DMS114 treated with DMSO at 0.1 percent for 48 hours (cell line): ENCODE measurements around the gene TEX29.

Experiments
- DNase-seq: peaks from one replicate; lab custom pipeline; 2025; ENCODE audit not compliant: unreplicated experiment; lab: John Stamatoyannopoulos, UW

Gene TEX29

DNA sequence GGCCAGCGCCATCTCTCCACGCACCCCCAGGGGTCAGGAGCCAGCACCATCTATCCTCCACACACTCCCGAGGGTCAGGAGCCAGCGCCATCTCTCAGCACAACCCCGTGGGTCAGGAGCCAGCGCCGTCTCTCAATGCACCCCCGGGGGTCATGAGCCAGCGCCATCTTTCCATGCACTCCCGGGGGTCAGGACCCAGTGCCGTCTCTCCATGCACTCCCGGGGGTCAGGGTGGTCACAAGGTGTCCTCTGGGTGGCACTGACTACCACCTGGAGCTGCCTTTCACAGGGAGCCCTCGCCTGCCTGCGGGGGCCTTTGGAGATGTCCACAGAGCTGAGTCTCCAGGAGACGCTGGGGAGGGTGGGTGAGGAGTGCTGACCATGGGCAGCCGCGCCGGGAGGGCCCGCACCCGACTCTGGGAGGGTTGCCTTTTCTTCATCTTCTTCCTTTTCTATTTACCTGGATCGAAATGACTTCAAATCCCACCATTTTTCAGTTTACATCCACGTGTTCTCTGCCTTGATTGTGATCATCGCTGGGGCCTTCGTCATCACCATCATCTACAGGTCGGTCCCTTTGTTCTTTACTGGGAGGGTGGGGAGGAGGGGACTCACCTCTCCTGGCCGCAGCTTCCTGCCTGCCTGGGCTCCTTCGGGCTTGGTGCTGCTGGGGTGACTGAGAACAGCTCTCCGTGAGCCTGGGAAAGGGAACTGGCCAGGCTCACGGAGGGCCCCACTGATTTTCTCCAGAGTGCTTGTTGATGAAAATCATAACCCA is 19.1 kb downstream of the TEX29 start:
- DNase-seq: no peak

DNA sequence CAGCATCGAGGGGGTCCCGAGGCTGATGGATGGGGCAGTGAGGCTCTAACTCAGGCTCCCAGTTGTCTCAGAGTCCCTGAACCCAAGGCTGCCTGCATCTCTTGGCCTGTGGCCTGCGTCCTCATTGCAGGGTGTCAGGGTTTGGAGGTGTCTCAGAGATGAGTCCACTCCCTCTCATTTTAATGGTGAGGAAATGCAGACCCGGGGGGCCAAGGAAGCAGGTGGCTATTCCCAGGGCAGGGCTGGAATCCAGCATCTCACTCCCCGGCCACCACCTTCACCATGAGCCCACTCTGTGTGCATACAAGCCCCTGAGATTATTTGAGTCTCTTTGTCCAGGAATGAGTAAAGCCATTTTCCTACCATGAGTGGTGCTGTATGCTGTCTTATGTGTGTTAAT is 21.4 kb downstream of the TEX29 start:
- no peak for DNase-seq

- DNase-seq: no peak
Observed at GRCh38 chr13:111342721-111343120, 22.3 kb downstream of the TEX29 start.

DNA sequence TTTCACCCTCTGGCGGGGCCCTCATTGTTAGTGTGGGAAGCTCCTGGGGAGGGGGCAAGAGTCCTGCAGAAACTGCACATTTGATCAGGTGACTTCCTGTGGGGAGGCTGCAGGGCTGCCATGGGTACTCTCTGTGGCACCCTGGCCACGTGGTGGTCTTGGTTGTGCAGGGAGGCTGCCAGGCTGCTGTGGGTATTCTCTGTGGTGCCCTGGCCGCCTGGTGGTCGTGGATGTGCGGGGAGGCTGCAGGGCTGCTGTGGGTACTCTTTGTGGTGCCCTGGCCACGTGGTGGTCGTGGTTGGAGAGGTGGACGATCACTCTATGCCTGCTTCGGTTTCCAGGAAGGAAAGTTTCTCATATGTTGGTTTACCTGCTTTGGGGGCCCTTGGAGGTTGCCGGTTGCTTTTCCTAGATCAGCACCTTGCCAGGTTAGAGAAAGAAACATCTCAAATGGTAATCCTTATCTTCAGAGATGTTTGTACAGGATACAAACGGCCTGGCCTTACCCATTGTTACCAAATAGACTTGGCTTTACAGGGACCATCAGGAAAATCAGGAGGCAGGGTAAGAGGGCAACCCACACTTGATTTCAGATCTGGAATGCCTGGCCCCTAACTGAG is 22.9 kb downstream of the TEX29 start:
- no peak for DNase-seq

DNA sequence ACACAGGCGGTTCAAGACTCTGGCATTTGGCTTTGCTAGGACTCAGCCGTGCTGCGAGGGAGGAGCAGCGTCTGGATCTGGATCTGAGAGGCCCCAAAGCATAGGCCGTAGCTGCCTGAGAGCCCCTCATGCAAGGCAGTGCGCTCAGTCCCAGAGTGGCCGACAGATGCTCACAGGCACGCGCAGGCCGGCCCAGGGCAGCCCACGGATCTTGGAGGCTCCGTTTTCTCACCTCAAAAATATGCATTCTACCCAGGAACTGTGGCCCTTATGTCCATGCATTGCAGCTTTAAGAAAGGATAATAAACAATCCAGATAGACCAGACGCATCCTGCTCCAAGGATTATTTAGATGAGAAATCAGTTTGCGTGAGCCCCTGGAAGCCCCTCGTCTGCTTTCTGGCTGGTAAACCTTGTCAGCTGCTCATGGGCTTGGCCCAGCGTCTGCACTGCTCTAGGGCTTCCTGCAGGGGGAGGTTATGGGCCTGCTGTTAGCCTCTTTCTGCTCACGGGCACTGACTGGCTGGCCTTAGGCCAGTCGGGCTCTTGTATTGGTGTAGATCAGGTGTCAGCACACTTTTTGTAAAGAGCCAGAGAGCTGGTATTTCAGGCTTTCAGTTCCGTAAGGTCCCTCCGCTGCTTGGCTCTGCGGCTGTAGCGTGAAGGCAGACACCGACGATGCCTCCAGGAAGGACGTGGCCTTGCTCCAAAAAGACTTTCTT is 24.2 kb downstream of the TEX29 start:
- no peak for DNase-seq

- no peak for DNase-seq
Observed at GRCh38 chr13:111345682-111346081, 25.2 kb downstream of the TEX29 start.

- no peak for DNase-seq
Observed at GRCh38 chr13:111346101-111346680, 25.7 kb downstream of the TEX29 start.

DNA sequence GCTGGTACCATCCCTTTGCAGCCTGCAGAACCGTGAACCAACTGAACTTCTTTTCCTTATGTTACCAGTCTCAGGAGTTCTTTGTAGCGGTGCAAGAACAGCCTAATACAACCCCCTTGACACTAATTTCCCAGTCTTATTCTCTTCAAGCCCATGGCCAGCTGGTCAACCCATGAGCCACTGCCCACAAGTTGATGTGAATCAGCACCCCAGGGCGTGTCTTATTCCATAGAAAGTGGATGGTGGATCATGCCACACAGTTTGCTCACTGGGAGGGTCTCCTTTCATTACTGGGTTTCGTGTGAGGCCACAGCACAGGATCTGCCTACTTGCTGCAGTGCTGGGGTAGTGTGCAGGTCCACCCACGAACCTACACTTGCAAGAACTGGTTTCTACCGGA is 27.0 kb downstream of the TEX29 start:
- DNase-seq: no peak

DNA sequence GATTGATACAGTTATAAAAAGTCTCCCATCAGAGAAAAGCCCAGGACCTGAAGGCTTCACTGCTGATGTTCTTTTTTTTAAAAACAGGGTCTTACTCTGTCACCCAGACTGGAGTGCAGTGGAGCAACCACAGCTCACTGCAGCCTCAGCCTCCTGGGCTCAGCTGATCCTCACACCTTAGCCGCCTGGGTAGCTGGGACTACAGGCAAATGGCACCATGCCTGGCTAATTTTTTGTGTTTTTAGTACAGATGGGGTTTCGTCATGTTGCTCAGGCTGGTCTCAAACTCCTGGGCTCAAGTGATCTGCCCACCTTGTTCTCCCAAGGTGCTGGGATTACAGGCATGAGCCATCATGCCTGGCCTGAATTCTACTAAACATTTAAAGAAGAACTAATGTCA is 33.1 kb downstream of the TEX29 start:
- DNase-seq: no peak

GRCh38 chr13:111354789-111355188 is 34.3 kb downstream of the TEX29 start:
- DNase-seq: no peak

DNA sequence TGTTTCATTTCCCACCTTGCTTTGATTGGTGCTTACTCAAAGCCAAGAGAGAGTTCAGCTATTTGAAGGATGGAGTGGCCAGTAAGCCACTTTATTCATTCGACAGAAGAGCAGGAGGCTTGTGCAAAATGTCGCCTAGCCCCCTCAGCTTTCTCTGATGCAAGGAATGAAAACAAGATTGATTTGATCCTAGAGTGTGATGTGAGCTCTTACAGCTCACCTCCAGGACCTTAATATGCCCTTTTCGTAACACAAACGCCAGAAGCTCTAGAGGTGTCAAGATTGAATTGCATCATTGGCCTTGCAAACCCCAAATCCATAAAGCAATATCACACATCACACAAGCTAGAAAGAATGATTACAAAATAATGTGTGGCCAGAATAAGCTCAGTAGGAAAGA is 36.4 kb downstream of the TEX29 start:
- no peak for DNase-seq

DNA sequence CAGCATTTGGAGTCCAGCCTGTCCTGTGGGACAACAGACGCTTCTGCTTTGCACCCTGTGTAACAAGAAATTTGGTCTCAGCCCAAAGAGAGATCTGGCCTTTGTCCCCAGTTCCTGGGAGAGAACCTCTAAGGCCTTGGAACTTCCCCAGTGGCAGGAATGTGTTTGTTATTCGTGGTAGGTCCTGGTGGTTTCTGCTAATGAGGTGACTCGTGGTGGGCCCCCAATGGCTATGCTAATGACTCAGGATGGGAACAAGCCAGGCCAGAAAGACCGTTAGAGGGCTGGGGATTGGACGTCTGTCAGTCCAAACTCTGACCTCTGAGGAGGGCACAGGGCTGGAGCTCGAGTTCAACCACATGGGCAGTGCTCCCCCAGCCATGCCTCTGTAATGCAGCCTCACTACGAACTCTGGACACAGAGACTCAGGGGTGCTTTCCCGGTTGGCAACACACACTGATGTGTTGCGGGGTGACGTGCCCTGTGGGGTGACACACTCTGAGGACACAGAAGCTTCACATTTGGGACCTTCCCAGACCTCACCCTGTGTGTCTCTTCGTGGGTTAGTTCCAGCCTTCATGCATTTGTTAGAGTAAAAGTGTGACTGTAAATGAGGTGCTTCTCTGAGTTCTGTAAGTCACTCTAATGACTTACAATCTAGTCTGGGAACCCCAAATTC is 38.9 kb downstream of the TEX29 start:
- no peak for DNase-seq

DNA sequence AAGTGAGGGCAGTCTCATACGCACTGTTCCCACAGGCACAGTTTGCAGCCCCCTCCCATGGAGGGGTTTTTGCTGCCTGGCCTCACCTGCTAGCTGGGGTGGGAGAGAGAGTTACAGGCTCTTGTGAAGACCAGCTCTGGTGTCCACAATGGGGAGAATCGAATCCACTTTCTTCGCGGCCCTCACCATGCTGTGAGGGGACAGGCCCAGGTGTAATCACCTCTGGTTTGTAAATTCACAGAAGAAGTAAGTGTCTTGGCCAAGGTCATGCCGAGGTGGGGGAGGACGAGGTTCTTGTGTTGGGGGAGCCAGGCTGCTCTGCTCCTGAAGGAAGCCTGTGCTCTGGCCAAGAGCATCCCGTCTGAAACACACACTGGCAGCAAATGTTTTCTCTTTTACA is 39.5 kb downstream of the TEX29 start:
- DNase-seq: no peak

GRCh38 chr13:111360452-111360851 is 40.0 kb downstream of the TEX29 start:
- no peak for DNase-seq

DNA sequence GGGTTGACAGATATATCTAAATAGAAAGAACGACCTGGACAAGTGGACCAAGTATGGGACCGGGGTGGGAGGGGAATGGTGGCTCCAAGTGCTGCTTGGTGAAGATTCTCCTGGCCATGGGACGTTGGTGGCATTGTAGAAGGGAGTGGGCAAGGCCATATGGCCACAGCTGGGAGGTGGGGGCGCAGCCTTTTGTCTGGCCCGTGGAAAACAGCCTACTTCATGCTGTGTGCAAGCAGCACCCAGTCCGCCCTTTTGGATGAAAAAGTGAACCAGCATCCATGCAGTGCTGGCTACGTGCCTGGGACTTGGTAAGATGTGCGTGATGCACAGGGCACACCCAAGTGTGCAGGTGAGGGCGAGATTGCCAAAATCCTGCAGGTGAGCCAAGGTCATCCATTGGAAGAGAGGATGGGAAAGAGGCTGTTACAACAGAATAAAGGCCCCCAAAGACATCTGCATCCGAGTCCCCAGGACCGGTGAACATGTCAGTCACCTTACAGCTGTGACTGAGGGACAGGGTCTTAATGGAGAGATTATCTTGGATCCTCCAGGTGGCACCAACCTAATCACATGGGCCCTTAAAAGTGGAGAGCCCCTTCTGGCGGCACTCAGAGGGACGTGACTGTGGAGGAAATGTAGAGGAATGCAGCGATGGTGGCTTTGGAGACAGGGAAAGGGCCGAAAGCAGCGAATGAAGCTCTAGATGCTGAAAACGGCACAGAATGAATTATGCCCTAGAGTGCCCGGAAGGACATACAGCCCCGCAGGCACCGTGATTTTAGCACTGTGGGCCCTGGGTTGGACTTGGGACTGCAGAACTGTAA is 40.8 kb downstream of the TEX29 start:
- DNase-seq: no peak

- DNase-seq: no peak
Observed at GRCh38 chr13:111361873-111362648, 41.6 kb downstream of the TEX29 start.

- DNase-seq: no peak
Observed at GRCh38 chr13:111363121-111363520, 42.7 kb downstream of the TEX29 start.

GRCh38 chr13:111363591-111363990 is 43.1 kb downstream of the TEX29 start:
- DNase-seq: no peak

- DNase-seq: no peak
Observed at GRCh38 chr13:111365149-111366005, 44.9 kb downstream of the TEX29 start.
